ENCODE data around the gene USH2A.

The USH2A gene

DNA sequence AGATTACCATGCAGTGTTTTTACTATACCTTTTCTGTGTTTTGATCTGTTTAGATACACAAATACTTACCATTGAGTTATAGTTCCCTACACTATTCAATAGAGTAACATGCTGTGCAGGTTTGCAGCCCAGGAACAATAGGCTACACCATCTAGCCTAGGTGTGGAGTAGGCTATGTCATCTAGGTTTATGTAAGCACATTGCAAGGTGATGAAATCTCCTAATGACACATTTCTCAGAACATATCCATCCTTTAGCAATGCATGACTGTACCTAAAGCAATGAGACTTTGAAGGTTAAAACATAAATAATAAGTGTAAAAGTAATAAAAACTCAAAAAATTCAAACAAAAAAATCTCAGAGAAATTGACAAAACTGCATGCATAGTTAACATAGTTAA is 358.6 kb downstream of the USH2A start:
- no peak for DNase-seq (ENCODE audit: low read depth)
- H3K4me3 ChIP-seq (ENCODE audit: low read length) = no peak overlapping the region
- TF ChIP-seq CTCF (conservative IDR thresholded peaks at IDR 0.05; ENCODE audit: low read length) = no peak

- no peak for DNase-seq (ENCODE audit: low read depth)
- no peak for TF ChIP-seq CTCF (conservative IDR thresholded peaks at IDR 0.05; ENCODE audit: low read length)
- no peak overlapping the region for H3K4me3 ChIP-seq (ENCODE audit: low read length)
These were observed 365.3 kb downstream of the USH2A start for GRCh38 chr1:216057947-216058346.

GRCh38 chr1:216057063-216057462 is 366.2 kb downstream of the USH2A start:
- no peak for TF ChIP-seq CTCF (conservative IDR thresholded peaks at IDR 0.05; ENCODE audit: low read length)
- H3K4me3 ChIP-seq (ENCODE audit: low read length) = no peak overlapping the region
- no peak for DNase-seq (ENCODE audit: low read depth)

GRCh38 chr1:216055004-216055403 is 368.2 kb downstream of the USH2A start:
- no peak for TF ChIP-seq CTCF (conservative IDR thresholded peaks at IDR 0.05; ENCODE audit: low read length)
- no peak overlapping the region for H3K4me3 ChIP-seq (ENCODE audit: low read length)
- DNase-seq (ENCODE audit: low read depth) = no peak

DNA sequence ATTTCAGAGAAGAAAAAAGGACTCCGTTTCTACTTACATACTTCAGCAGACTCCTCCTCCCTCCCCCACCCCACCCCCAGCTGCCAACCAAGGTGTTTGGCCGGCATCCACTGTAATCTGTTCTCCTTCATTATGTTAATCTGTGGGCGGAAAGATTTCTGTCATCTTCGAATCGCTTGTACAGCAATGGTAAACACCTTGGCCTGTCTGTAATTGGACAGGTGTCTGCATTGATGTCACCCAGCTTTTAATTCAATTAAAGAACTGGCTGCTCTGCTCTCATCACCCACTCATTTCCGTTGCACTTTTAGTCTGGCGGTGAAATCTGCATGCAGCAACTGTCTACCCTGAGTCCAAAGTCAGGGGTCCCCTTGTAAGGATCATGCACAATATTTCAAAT is 368.6 kb downstream of the USH2A start:
- DNase-seq (ENCODE audit: low read depth) = no peak
- no peak overlapping the region for H3K4me3 ChIP-seq (ENCODE audit: low read length)
- TF ChIP-seq CTCF (conservative IDR thresholded peaks at IDR 0.05; ENCODE audit: low read length) = no peak

GRCh38 chr1:216051071-216051470 is 372.2 kb downstream of the USH2A start:
- no peak for DNase-seq (ENCODE audit: low read depth)
- no peak for TF ChIP-seq CTCF (conservative IDR thresholded peaks at IDR 0.05; ENCODE audit: low read length)
- no peak overlapping the region for H3K4me3 ChIP-seq (ENCODE audit: low read length)

- DNase-seq (ENCODE audit: low read depth) = peak; percentile 34
- no peak overlapping the region for H3K4me3 ChIP-seq (ENCODE audit: low read length)
- TF ChIP-seq CTCF (conservative IDR thresholded peaks at IDR 0.05; ENCODE audit: low read length) = no peak
These were observed 373.4 kb downstream of the USH2A start for GRCh38 chr1:216049741-216050430.
